K562 (cell line): ENCODE data around the gene BRAT1. TPM values are rescaled to one million over a fixed set of nuclear protein-coding genes. Genes with fewer than 3 reads are reported as not detected.

Experiments
- ARID2 ChIP-seq: fragments of 450-650 bp; IDR thresholded peaks from 2 replicates; pipeline ENCODE4 v1.6.1; 2017; ENCODE audit warnings: antibody characterized with exemption, mild to moderate bottlenecking
- BCL6 ChIP-seq: fragments of 250-450 bp; sonication (Bioruptor Pico); IDR thresholded peaks from 2 replicates; pipeline ENCODE4 v1.4.0; 2020
- CBFA2T3 ChIP-seq: fragments of 450-650 bp; IDR thresholded peaks from 2 replicates; pipeline ENCODE4 v1.6.1; 2017
- CREBBP ChIP-seq: IDR thresholded peaks from one replicate; pipeline ENCODE4 v1.6.1; 2012; ENCODE audit warnings: low read depth, mild to moderate bottlenecking, control low read depth, inconsistent platforms, low read length
- GATAD2B ChIP-seq: fragments of 450-650 bp; IDR thresholded peaks from 2 replicates; pipeline ENCODE4 v1.6.1; 2017; ENCODE audit warnings: mild to moderate bottlenecking, borderline replicate concordance
- HDGF ChIP-seq: fragments of 450-650 bp; IDR thresholded peaks from 2 replicates; pipeline ENCODE4 v1.6.1; 2016
- KLF13 ChIP-seq: fragments of 450-650 bp; IDR thresholded peaks from 2 replicates; pipeline ENCODE4 v1.6.1; 2016; ENCODE audit warnings: missing genetic modification characterization, low read depth, mild to moderate bottlenecking, missing compliant biosample characterization, moderate library complexity, borderline replicate concordance
- MXD1 ChIP-seq: fragments of 250-450 bp; sonication (Bioruptor Pico); IDR thresholded peaks from 2 replicates; pipeline ENCODE4 v1.8.0; 2021; ENCODE audit warnings: borderline replicate concordance, mild to moderate bottlenecking, moderate library complexity; ENCODE audit not compliant: poor library complexity, severe bottlenecking
- NCOA1 ChIP-seq: fragments of 450-650 bp; IDR thresholded peaks from 2 replicates; pipeline ENCODE4 v1.6.1; 2016; ENCODE audit warnings: low read depth
- NEUROD1 ChIP-seq: fragments of 150-350 bp; IDR thresholded peaks from 2 replicates; pipeline ENCODE4 v1.6.1; 2014; ENCODE audit warnings: borderline replicate concordance, low read length, low read depth; ENCODE audit not compliant: partially characterized antibody
- NR2C2 ChIP-seq, 2 experiments: fragments of 200-800 bp in 1 of 2; sonication (Bioruptor generic) in 1 of 2; sonication (generic) in 1 of 2; formaldehyde crosslinking in 1 of 2; IDR thresholded peaks; 2 replicates each; pipeline versions ENCODE4 v1.6.1 to v1.8.0; 2016 to 2022; ENCODE audit warnings: mild to moderate bottlenecking in 1 of 2, missing compliant biosample characterization in 1 of 2, missing genetic modification characterization in 1 of 2, missing genetic modification reagents in 1 of 2
- POLR3A ChIP-seq: IDR thresholded peaks from 2 replicates; pipeline ENCODE4 v1.6.1; 2011; ENCODE audit warnings: borderline replicate concordance, mild to moderate bottlenecking, moderate library complexity; ENCODE audit not compliant: insufficient read length, insufficient read depth; ENCODE audit errors: extremely low read depth
- SP1 ChIP-seq: sonication (generic); formaldehyde crosslinking; IDR thresholded peaks from 2 replicates; pipeline ENCODE4 v1.8.1; 2022; ENCODE audit warnings: mild to moderate bottlenecking, missing genetic modification reagents
- TAL1 ChIP-seq: fragments of 450-650 bp; IDR thresholded peaks from 2 replicates; pipeline ENCODE4 v1.6.1; 2016; ENCODE audit warnings: mild to moderate bottlenecking
- USF1 ChIP-seq: sonication (generic); formaldehyde crosslinking; IDR thresholded peaks from 2 replicates; pipeline ENCODE4 v1.9.0; 2022; ENCODE audit warnings: mild to moderate bottlenecking, missing genetic modification reagents
- ZBTB5 ChIP-seq: fragments of 450-650 bp; IDR thresholded peaks from 2 replicates; pipeline ENCODE4 v1.6.1; 2017; ENCODE audit warnings: antibody characterized with exemption
- ZBTB7A ChIP-seq: IDR thresholded peaks from 2 replicates; pipeline ENCODE4 v1.6.1; 2011; ENCODE audit warnings: low read depth, mild to moderate bottlenecking, low read length, moderate library complexity, borderline replicate concordance; ENCODE audit not compliant: control insufficient read depth
- ZEB2 ChIP-seq: fragments of 450-650 bp; IDR thresholded peaks from 2 replicates; pipeline ENCODE4 v1.6.1; 2016
- ZNF224 ChIP-seq: sonication (generic); formaldehyde crosslinking; IDR thresholded peaks from 2 replicates; pipeline ENCODE4 v1.8.0; 2022; ENCODE audit warnings: mild to moderate bottlenecking, missing genetic modification reagents
- ZNF280A ChIP-seq: fragments of 450-650 bp; IDR thresholded peaks from 2 replicates; pipeline ENCODE4 v1.6.1; 2018; ENCODE audit warnings: mild to moderate bottlenecking, low read depth; ENCODE audit not compliant: partially characterized antibody
- ZNF449 ChIP-seq: fragments of 250-450 bp; sonication (Bioruptor Pico); IDR thresholded peaks from 2 replicates; pipeline ENCODE4 v1.8.0; 2022; ENCODE audit warnings: moderate library complexity, mild to moderate bottlenecking, inconsistent platforms
- ZNF561 ChIP-seq: fragments of 450-650 bp; formaldehyde crosslinking; conservative IDR thresholded peaks from 2 replicates; pipeline ENCODE4 v1.4.0; 2020; ENCODE audit warnings: mild to moderate bottlenecking, moderate library complexity
- polyA plus RNA-seq, 8 experiments: library from polyadenylated mRNA; depleted of rRNA in 4 of 8; stranded (reverse) in 5 of 8; unstranded in 3 of 8; fragments of >200 nt; fragmentation: Nextera tagmentation in 2 of 8; fragmentation: Illumina TruSeq in 1 of 8; extraction: Ambion mirVana in 2 of 8; extraction: Trizol in 1 of 8; gene quantifications; 2 replicates each; pipeline versions ENCODE4 v1.2.1 to v1.2.3, GENCODE V29; 2011 to 2014; ENCODE audit warnings: inconsistent platforms in 1 of 8, missing spikeins in 1 of 8
- total RNA-seq, 7 experiments: library from RNA; depleted of rRNA in 6 of 7; stranded (reverse); fragments of >200 nt in 6 of 7; fragmentation: Illumina TruSeq in 2 of 7; extraction: Trizol in 2 of 7; gene quantifications; 2 replicates each; pipeline versions ENCODE4 v1.2.1 to v1.2.3, GENCODE V29; 2011 to 2021; ENCODE audit warnings: low replicate concordance in 1 of 7

The BRAT1 gene
- total and polyA plus RNA-seq, 9 of the 15 experiments (the other 6 are each of a cell fraction or from before 2014, with no cell fraction given), result 0.13 to 49.6 (median 10.5) TPM

GRCh38 chr7:2510909-2511768, 44.2 kb downstream of the BRAT1 start (continued):
- TF ChIP-seq CREBBP, result no peak
- no peak for TF ChIP-seq KLF13 (tag)
- no peak for TF ChIP-seq HDGF
- TF ChIP-seq NCOA1, result no peak
- TF ChIP-seq POLR3A, result no peak
- TF ChIP-seq USF1, result no peak
- no peak for TF ChIP-seq ZNF449 (CRISPR knock-in tag)
- 0 out of 2 replicates have a peak, but pooled peaks have one; percentile 24 for TF ChIP-seq CBFA2T3
- no peak for TF ChIP-seq ZNF561
- TF ChIP-seq ZBTB5, result no peak
- no peak for TF ChIP-seq NEUROD1
- no peak for TF ChIP-seq ZNF280A
- TF ChIP-seq MXD1 (CRISPR knock-in tag), result no peak
- TF ChIP-seq ZBTB7A, result peak; percentile 74; the same call in 1 of the 2 replicates
- no peak for TF ChIP-seq NR2C2 (CRISPR knock-in tag; IDR thresholded peaks at IDR 0.05)
- no peak for TF ChIP-seq NR2C2 (tag; IDR thresholded peaks at IDR 0.05)
- no peak for TF ChIP-seq TAL1
- TF ChIP-seq ARID2, result no peak
- no peak for TF ChIP-seq GATAD2B
- TF ChIP-seq SP1, result no peak
- TF ChIP-seq BCL6 (CRISPR knock-in tag), result no peak
- no peak for TF ChIP-seq ZEB2
- TF ChIP-seq ZNF224 (CRISPR knock-in tag), result no peak
